GM12891 (cell line): ENCODE results near the gene CNMD.
A peak's percentile ranks its signal among the peaks of the same experiment; 100 is the strongest.

Source experiments
- DNase-seq: peaks from one replicate; pipeline ENCODE4 v3.0.0; 2011; ENCODE audit warnings: low spot score; ENCODE audit not compliant: insufficient read length
- FAIRE-seq: peaks from 2 replicates; lab custom pipeline; 2011; peaks lifted over from hg19 to GRCh38; lab: Jason Lieb, UNC
- PAX5 ChIP-seq: IDR thresholded peaks from 2 replicates; pipeline ENCODE4 v1.6.1; 2011; ENCODE audit warnings: low read length, moderate library complexity, mild to moderate bottlenecking; ENCODE audit not compliant: insufficient read depth, severe bottlenecking
- POLR2A ChIP-seq: IDR thresholded peaks from 2 replicates; pipeline ENCODE4 v1.6.1; 2011; ENCODE audit warnings: low read depth, low read length, control low read depth
- POLR2AphosphoS5 ChIP-seq: IDR thresholded peaks from 2 replicates; pipeline ENCODE4 v1.6.1; 2011; ENCODE audit warnings: low read depth, low read length, control low read depth
- POU2F2 ChIP-seq: IDR thresholded peaks from 2 replicates; pipeline ENCODE4 v1.6.1; 2011; ENCODE audit warnings: low read depth, mild to moderate bottlenecking, control low read depth, low read length, moderate library complexity
- SPI1 ChIP-seq: IDR thresholded peaks from 2 replicates; pipeline ENCODE4 v1.6.1; 2011; ENCODE audit warnings: low read depth, low read length, control low read depth
- TAF1 ChIP-seq: IDR thresholded peaks from 2 replicates; pipeline ENCODE4 v1.6.1; 2011; ENCODE audit warnings: low read depth, low read length, control low read depth

The CNMD gene

DNA sequence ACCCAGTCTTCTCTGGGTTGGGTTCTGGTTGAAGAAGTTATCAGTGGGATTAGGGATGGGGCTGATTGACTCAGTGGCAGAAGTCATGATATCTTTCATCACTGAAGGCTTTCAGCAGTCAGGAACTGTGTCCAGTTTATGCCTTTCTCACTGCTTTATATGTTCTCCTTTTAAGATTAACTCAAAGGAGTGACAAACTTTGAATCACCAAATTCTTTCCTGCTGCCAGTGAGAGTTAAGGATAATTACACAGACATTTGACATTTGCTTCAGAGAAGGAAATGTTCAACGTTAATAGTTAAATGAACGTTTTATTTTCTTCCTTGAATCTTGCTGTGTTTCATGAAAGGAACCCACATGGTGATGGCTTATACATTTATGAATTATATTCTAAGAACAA is 41.0 kb upstream of the CNMD start:
- DNase-seq: no peak
- FAIRE-seq: no peak
- TF ChIP-seq POU2F2 (no peak), TAF1 (no peak), POLR2AphosphoS5 (no peak), SPI1 (no peak), PAX5 (no peak), POLR2A (no peak)

DNA sequence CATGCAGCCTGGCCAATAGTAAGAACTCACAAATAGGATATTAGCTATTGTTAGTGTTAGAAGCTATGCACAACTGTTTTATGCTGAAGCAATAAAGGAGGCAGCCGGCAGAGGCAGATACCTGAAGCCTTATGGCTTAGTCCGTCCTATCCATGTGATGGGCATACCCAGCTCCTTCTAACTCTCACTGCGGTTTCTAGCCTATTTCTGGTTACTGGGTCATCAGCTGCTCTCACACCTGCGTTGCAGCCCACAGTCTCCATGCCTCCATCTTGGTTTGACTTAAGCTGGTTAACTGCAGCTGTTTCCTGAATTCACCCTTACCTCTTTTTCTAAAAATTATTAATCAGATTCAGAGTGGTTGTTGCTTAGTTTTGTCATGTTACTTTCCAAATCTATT is 40.5 kb upstream of the CNMD start:
- no peak for FAIRE-seq
- TF ChIP-seq POU2F2 (no peak), POLR2AphosphoS5 (no peak), TAF1 (no peak), PAX5 (no peak), SPI1 (no peak), POLR2A (no peak)
- no peak for DNase-seq

DNA sequence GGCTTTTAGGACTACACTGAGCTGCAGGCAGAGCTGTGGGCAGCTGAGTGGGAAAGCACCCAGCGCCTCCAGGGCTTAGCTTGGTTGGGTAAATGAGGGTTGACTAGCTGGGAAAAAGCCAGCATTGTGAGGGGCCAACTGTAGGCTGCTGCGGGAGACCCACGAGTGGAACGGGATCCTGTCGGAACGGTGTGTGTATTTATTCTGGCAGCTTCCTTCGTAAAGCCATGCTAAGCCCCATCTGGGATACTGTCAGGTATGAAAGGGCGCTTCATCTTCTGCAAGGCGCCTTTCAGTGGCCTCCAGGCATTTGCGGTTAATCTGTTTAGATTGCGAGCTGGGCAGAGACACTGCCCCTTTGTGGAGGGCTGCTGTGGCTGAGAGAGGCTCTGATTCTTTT is 39.5 kb upstream of the CNMD start:
- TF ChIP-seq POLR2A (no peak), POLR2AphosphoS5 (no peak), TAF1 (no peak), SPI1 (no peak), POU2F2 (no peak), PAX5 (no peak)
- no peak for FAIRE-seq
- DNase-seq: no peak

DNA sequence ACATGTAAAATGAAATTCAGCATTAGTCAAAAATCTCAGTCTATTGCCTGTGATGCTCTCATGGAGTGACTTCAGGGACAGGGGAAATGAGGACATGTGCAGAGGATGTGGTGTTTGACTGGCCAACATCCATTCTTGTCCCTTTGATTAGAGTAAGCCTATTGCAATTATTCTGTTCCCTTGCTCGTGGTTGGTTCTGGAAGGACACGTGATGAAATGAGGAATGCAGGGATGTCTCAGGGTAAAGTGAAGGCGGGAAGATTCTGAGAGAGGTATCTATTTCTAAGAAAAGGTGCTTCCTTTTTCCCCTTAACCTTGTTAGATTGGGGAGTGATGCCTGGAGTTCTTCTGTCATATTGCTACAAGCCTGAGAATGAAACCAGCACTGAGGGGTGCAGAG is 37.1 kb upstream of the CNMD start:
- 0 out of 2 replicates have a peak, but pooled peaks have one; percentile 2 for TF ChIP-seq SPI1
- TF ChIP-seq PAX5: no peak
- DNase-seq: no peak
- no peak for FAIRE-seq

DNA sequence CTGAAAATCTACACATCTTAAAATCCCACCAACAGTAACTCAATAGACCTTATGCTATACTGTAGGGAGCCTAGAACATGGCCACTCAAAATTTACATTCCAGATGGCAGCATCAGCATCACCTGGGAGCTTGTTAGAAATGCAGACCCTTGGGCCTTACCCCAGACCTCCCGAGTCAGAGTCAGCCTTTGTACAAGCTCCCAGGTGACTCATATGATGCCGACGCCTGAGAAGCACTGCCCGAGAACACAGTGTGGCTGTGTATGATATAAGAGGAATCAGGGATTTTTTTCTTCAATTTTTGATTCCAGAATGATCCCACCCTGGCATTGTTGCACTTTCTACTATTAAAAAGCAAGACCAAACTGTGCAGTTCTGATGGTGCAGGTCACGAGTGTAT is 35.9 kb upstream of the CNMD start:
- DNase-seq (no peak), FAIRE-seq (no peak)
- TF ChIP-seq PAX5: no peak
- TF ChIP-seq POLR2A: no peak
- no peak for TF ChIP-seq POU2F2
- TF ChIP-seq TAF1: no peak
- no peak for TF ChIP-seq POLR2AphosphoS5
- no peak for TF ChIP-seq SPI1

DNA sequence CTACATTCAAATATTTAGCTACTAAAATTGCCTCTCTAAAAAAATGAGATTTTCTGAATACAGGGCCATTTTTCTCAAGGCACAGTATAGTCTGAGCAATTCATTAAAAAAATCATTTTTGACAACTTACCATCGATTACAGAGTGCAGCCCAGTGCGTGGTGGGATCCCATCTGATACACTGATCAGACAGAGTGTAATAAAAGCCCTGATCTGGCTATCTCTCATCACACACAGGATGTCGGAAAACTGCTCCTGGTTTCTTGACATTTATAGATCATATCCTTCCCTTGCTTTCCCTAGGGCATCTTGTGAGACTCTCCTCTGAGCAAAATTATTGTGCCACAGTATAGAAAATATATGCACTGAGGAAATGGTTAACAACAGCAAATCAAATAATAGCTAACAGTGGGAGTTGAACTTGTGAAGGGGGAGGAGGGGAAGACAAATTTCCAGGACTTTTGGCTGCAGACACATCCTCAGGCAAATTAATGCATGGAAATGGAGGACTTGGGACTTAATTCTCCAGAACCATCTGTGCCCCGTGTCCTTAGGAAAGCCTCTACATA is 28.4 kb upstream of the CNMD start:
- FAIRE-seq (no peak), DNase-seq (no peak)
- no peak for TF ChIP-seq POLR2A
- TF ChIP-seq SPI1: no peak
- TF ChIP-seq TAF1: no peak
- no peak for TF ChIP-seq POLR2AphosphoS5
- TF ChIP-seq POU2F2: no peak
- TF ChIP-seq PAX5: no peak

DNA sequence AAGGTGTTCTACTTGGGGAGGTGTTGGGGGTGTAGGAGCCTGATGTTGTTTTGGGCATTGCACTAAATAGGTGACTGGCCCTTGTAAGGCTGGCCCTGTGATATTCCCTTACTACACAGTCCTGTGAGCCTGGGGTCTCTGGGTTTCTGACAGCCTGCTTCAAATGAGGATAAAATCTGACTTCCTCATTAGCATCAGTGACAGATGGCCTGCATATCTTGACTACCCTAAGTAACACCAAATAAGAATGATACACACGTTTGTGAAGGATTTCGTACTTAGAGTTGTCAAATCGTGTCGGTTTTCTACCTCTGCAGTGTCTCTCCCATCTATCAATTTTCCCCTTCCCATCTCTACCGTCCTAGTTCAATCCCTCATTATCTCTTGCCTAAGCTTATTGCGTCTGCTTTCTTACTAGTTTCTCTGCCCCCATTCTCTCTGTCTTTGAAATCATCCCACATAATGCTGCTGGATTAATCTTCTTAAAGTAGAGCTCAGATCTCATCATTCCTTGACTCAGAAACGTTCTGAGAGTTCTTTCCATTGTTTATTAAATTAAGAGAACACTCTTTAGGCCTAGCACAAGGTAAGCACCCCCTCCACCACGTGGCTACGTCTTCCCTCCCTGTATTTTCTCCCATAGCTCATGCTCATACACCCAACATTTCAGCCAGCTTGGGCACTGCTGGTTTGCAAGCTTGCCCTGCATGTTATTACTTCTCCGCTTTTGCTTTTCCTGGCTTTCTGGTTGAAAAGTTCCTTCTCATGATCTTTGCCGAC is 26.2 kb upstream of the CNMD start:
- DNase-seq: no peak
- FAIRE-seq: no peak
- TF ChIP-seq POLR2AphosphoS5: no peak
- TF ChIP-seq SPI1: no peak
- no peak for TF ChIP-seq PAX5
- no peak for TF ChIP-seq POU2F2
- TF ChIP-seq TAF1: no peak
- TF ChIP-seq POLR2A: no peak

DNA sequence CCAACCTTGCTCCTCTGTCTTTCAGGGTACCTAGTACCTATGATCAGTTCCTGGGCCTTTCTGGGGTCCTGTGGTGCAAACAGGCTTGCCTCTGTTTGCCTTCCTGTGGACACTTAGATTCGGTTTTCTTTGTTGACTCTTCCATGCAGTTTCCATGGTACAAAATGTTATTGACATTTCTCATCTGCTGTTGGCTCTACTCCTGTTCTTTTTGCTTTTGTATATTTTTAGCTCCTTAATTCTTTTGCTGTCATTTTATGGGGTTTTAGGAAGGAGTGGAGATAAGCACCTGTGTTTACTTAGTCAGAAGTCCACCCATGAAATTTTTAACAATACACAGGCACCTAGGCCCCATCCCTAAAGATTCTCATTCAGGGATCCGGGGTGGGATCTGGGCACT is 20.5 kb upstream of the CNMD start:
- FAIRE-seq (no peak), DNase-seq (no peak)
- TF ChIP-seq TAF1 (no peak), SPI1 (no peak), POLR2AphosphoS5 (no peak), PAX5 (no peak), POU2F2 (no peak), POLR2A (no peak)

DNA sequence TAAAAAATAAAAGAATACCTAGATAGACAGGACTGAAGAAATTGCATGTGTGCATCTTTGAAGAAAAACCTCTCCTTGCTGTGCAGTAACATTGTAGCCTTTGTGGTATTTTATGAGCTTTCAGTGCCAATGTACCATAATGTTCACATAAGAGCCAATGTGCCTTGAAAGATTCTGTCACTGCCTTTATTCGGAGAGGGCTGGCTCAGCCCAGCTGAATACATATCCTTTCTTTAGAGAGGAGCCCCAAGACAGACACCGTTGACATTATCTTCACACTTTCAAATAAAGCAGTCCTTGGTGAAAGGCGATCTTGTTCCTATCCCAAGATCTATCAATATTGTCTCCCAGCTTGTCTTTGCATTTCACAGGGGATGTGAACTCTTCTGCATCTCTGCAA is 18.5 kb upstream of the CNMD start:
- no peak for DNase-seq
- TF ChIP-seq SPI1 (no peak), POU2F2 (no peak)
- FAIRE-seq: no peak

DNA sequence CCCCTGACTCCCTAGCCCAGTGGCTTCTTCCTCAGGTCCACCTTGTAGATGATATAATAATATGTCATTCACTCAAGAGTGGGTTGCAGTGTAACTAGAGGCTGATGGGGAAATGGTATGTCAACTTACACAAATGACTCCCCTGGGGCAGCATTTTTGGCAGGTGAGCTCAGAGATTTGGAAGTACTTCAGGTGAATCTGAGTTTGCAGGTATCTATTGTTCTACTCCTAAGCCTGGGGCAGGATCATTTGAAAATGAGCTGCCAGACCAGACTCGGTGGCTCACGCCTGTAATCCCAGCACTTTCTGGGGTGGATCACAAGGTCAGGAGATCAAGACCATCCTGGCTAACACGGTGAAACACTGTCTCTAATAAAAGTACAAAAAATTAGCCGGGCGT is 11.6 kb upstream of the CNMD start:
- DNase-seq: no peak

More for the DNA sequence above, 11.6 kb upstream of the CNMD start:
- TF ChIP-seq POU2F2: no peak
- no peak for TF ChIP-seq POLR2AphosphoS5
- TF ChIP-seq POLR2A: no peak
- TF ChIP-seq TAF1: no peak
- no peak for TF ChIP-seq SPI1
- no peak for TF ChIP-seq PAX5
- no peak for FAIRE-seq
